GM21825 (cell line): ENCODE measurements around the gene ADPRHL1.
A peak's percentile ranks its signal among the peaks of the same experiment; 100 is the strongest.

ENCODE experiments used
- ATAC-seq: cut with Tn5 transposase; IDR thresholded peaks from one replicate; pipeline ENCODE4 v1.9.1; 2021; ENCODE audit warnings: mild to moderate bottlenecking, moderate library complexity; ENCODE audit not compliant: unreplicated experiment

Gene ADPRHL1

GRCh38 chr13:113452942-113453901, at the start of gene ADPRHL1:
ADPRHL1 (minus strand) TSS chr13:113453488; CDS start chr13:113453437, 51 bp downstream.
- ATAC-seq: no peak

GRCh38 chr13:113502686-113503085, 49.4 kb upstream of the ADPRHL1 start:
- ATAC-seq: no peak

GRCh38 chr13:113500530-113501265, 47.4 kb upstream of the ADPRHL1 start:
- no peak for ATAC-seq

- no peak for ATAC-seq
Measured at GRCh38 chr13:113499936-113500335, 46.6 kb upstream of the ADPRHL1 start.

- ATAC-seq: no peak
Measured at GRCh38 chr13:113498905-113499304, 45.6 kb upstream of the ADPRHL1 start.

- no peak for ATAC-seq
Measured at GRCh38 chr13:113497217-113497616, 43.9 kb upstream of the ADPRHL1 start.

GRCh38 chr13:113495494-113496210, 42.4 kb upstream of the ADPRHL1 start:
- ATAC-seq: no peak

GRCh38 chr13:113493315-113493951, 40.1 kb upstream of the ADPRHL1 start:
- ATAC-seq: no peak

- no peak for ATAC-seq
Measured at GRCh38 chr13:113491982-113492381, 38.7 kb upstream of the ADPRHL1 start.

- no peak for ATAC-seq
Measured at GRCh38 chr13:113491418-113491883, 38.2 kb upstream of the ADPRHL1 start.

- ATAC-seq: peak; percentile 77
Measured at GRCh38 chr13:113490496-113491417, 37.5 kb upstream of the ADPRHL1 start, which contains the start of gene DCUN1D2. DCUN1D2 (minus strand) TSS chr13:113490711; CDS start chr13:113490669, 42 bp downstream.

- ATAC-seq: peak; percentile 17
Measured at GRCh38 chr13:113489549-113490495, 36.5 kb upstream of the ADPRHL1 start.

- no peak for ATAC-seq
Measured at GRCh38 chr13:113489171-113489548, 35.9 kb upstream of the ADPRHL1 start.

GRCh38 chr13:113488283-113488682, 35.0 kb upstream of the ADPRHL1 start:
- ATAC-seq: no peak

- no peak for ATAC-seq
Measured at GRCh38 chr13:113486698-113487097, 33.4 kb upstream of the ADPRHL1 start.

GRCh38 chr13:113485545-113485944, 32.3 kb upstream of the ADPRHL1 start:
- ATAC-seq: no peak

GRCh38 chr13:113483504-113484293, 30.4 kb upstream of the ADPRHL1 start:
- no peak for ATAC-seq
